ENCODE results near the gene EFCC1.

EFCC1 gene

GRCh38 chr3:129001101-129001805, at the start of gene EFCC1:
Gene EFCC1, plus strand, starts transcription at chr3:129001304. Its CDS starts 325 bp downstream, at chr3:129001629.
- Histone ChIP-seq H3K4me3 (ENCODE audit: low read length) (no peak within 1 kb of the TSS), H3K4me1 (ENCODE audit: control insufficient read depth, insufficient read depth, low read length) (peaks cover 30% of the 10 kb centered on the region), H3K9me3 (ENCODE audit: control insufficient read depth, low read length) (no peaks in the 10 kb centered on the region), H3K36me3 (ENCODE audit: control insufficient read depth, insufficient read depth, low read length) (no peaks in the 10 kb centered on the region), H3K9ac (ENCODE audit: low read length) (peak within 1 kb of the TSS; percentile 48), H3K27me3 (ENCODE audit: control insufficient read depth, insufficient read depth, low read length) (peaks cover 34% of the 10 kb centered on the region)

GRCh38 chr3:128956440-128956839, 44.7 kb upstream of the EFCC1 start:
- no peaks in the 10 kb centered on the region for H3K36me3 ChIP-seq (ENCODE audit: control insufficient read depth, insufficient read depth, low read length)
- H3K4me3 ChIP-seq (ENCODE audit: low read length): no peak overlapping the region
- H3K9ac ChIP-seq (ENCODE audit: low read length): no peak overlapping the region
- H3K27me3 ChIP-seq (ENCODE audit: control insufficient read depth, insufficient read depth, low read length): no peaks in the 10 kb centered on the region
- H3K9me3 ChIP-seq (ENCODE audit: control insufficient read depth, low read length): no peaks in the 10 kb centered on the region
- no peaks in the 10 kb centered on the region for H3K4me1 ChIP-seq (ENCODE audit: control insufficient read depth, insufficient read depth, low read length)

- no peaks in the 10 kb centered on the region for H3K36me3 ChIP-seq (ENCODE audit: control insufficient read depth, insufficient read depth, low read length)
- peaks cover 3% of the 10 kb centered on the region for H3K4me1 ChIP-seq (ENCODE audit: control insufficient read depth, insufficient read depth, low read length)
- H3K27me3 ChIP-seq (ENCODE audit: control insufficient read depth, insufficient read depth, low read length): no peaks in the 10 kb centered on the region
- no peaks in the 10 kb centered on the region for H3K9me3 ChIP-seq (ENCODE audit: control insufficient read depth, low read length)
- H3K4me3 ChIP-seq (ENCODE audit: low read length): no peak overlapping the region
- H3K9ac ChIP-seq (ENCODE audit: low read length): no peak overlapping the region
Measured at GRCh38 chr3:128965280-128965679, 35.8 kb upstream of the EFCC1 start.

- H3K9ac ChIP-seq (ENCODE audit: low read length): no peak overlapping the region
- peaks cover 4% of the 10 kb centered on the region for H3K4me1 ChIP-seq (ENCODE audit: control insufficient read depth, insufficient read depth, low read length)
- no peaks in the 10 kb centered on the region for H3K27me3 ChIP-seq (ENCODE audit: control insufficient read depth, insufficient read depth, low read length)
- no peaks in the 10 kb centered on the region for H3K9me3 ChIP-seq (ENCODE audit: control insufficient read depth, low read length)
- no peak overlapping the region for H3K4me3 ChIP-seq (ENCODE audit: low read length)
- H3K36me3 ChIP-seq (ENCODE audit: control insufficient read depth, insufficient read depth, low read length): no peaks in the 10 kb centered on the region
Measured at GRCh38 chr3:128965818-128966217, 35.3 kb upstream of the EFCC1 start.

GRCh38 chr3:128967748-128968355, 33.3 kb upstream of the EFCC1 start:
- Histone ChIP-seq H3K4me1 (ENCODE audit: control insufficient read depth, insufficient read depth, low read length) (peaks cover 4% of the 10 kb centered on the region), H3K27me3 (ENCODE audit: control insufficient read depth, insufficient read depth, low read length) (no peaks in the 10 kb centered on the region), H3K4me3 (ENCODE audit: low read length) (no peak overlapping the region), H3K36me3 (ENCODE audit: control insufficient read depth, insufficient read depth, low read length) (no peaks in the 10 kb centered on the region), H3K9me3 (ENCODE audit: control insufficient read depth, low read length) (no peaks in the 10 kb centered on the region), H3K9ac (ENCODE audit: low read length) (no peak overlapping the region)

GRCh38 chr3:128969993-128970739, 30.9 kb upstream of the EFCC1 start:
- Histone ChIP-seq H3K9me3 (ENCODE audit: control insufficient read depth, low read length) (no peaks in the 10 kb centered on the region), H3K36me3 (ENCODE audit: control insufficient read depth, insufficient read depth, low read length) (no peaks in the 10 kb centered on the region), H3K4me1 (ENCODE audit: control insufficient read depth, insufficient read depth, low read length) (peaks cover 4% of the 10 kb centered on the region), H3K9ac (ENCODE audit: low read length) (no peak overlapping the region), H3K4me3 (ENCODE audit: low read length) (no peak overlapping the region), H3K27me3 (ENCODE audit: control insufficient read depth, insufficient read depth, low read length) (no peaks in the 10 kb centered on the region)

- H3K9me3 ChIP-seq (ENCODE audit: control insufficient read depth, low read length): no peaks in the 10 kb centered on the region
- H3K36me3 ChIP-seq (ENCODE audit: control insufficient read depth, insufficient read depth, low read length): no peaks in the 10 kb centered on the region
- no peaks in the 10 kb centered on the region for H3K27me3 ChIP-seq (ENCODE audit: control insufficient read depth, insufficient read depth, low read length)
- no peak overlapping the region for H3K4me3 ChIP-seq (ENCODE audit: low read length)
- H3K4me1 ChIP-seq (ENCODE audit: control insufficient read depth, insufficient read depth, low read length): peaks cover 4% of the 10 kb centered on the region
- H3K9ac ChIP-seq (ENCODE audit: low read length): no peak overlapping the region
Measured at GRCh38 chr3:128970740-128971047, 30.4 kb upstream of the EFCC1 start.

- Histone ChIP-seq H3K9ac (ENCODE audit: low read length) (no peak overlapping the region), H3K27me3 (ENCODE audit: control insufficient read depth, insufficient read depth, low read length) (no peaks in the 10 kb centered on the region), H3K36me3 (ENCODE audit: control insufficient read depth, insufficient read depth, low read length) (no peaks in the 10 kb centered on the region), H3K9me3 (ENCODE audit: control insufficient read depth, low read length) (no peaks in the 10 kb centered on the region), H3K4me1 (ENCODE audit: control insufficient read depth, insufficient read depth, low read length) (peaks cover 4% of the 10 kb centered on the region), H3K4me3 (ENCODE audit: low read length) (no peak overlapping the region)
Measured at GRCh38 chr3:128971421-128972100, 29.5 kb upstream of the EFCC1 start.

- H3K4me3 ChIP-seq (ENCODE audit: low read length): no peak overlapping the region
- H3K9me3 ChIP-seq (ENCODE audit: control insufficient read depth, low read length): no peaks in the 10 kb centered on the region
- H3K36me3 ChIP-seq (ENCODE audit: control insufficient read depth, insufficient read depth, low read length): no peaks in the 10 kb centered on the region
- H3K4me1 ChIP-seq (ENCODE audit: control insufficient read depth, insufficient read depth, low read length): peaks cover 10% of the 10 kb centered on the region
- no peak overlapping the region for H3K9ac ChIP-seq (ENCODE audit: low read length)
- no peaks in the 10 kb centered on the region for H3K27me3 ChIP-seq (ENCODE audit: control insufficient read depth, insufficient read depth, low read length)
Measured at GRCh38 chr3:128973988-128974564, 27.0 kb upstream of the EFCC1 start.

GRCh38 chr3:128975276-128975675, 25.8 kb upstream of the EFCC1 start:
- Histone ChIP-seq H3K27me3 (ENCODE audit: control insufficient read depth, insufficient read depth, low read length) (no peaks in the 10 kb centered on the region), H3K4me3 (ENCODE audit: low read length) (no peak overlapping the region), H3K36me3 (ENCODE audit: control insufficient read depth, insufficient read depth, low read length) (no peaks in the 10 kb centered on the region), H3K9me3 (ENCODE audit: control insufficient read depth, low read length) (no peaks in the 10 kb centered on the region), H3K9ac (ENCODE audit: low read length) (no peak overlapping the region), H3K4me1 (ENCODE audit: control insufficient read depth, insufficient read depth, low read length) (peaks cover 7% of the 10 kb centered on the region)

GRCh38 chr3:128983293-128984069, 17.6 kb upstream of the EFCC1 start:
- no peaks in the 10 kb centered on the region for H3K27me3 ChIP-seq (ENCODE audit: control insufficient read depth, insufficient read depth, low read length)
- no peaks in the 10 kb centered on the region for H3K9me3 ChIP-seq (ENCODE audit: control insufficient read depth, low read length)
- no peak overlapping the region for H3K9ac ChIP-seq (ENCODE audit: low read length)
- H3K36me3 ChIP-seq (ENCODE audit: control insufficient read depth, insufficient read depth, low read length): no peaks in the 10 kb centered on the region
- no peaks in the 10 kb centered on the region for H3K4me1 ChIP-seq (ENCODE audit: control insufficient read depth, insufficient read depth, low read length)
- no peak overlapping the region for H3K4me3 ChIP-seq (ENCODE audit: low read length)

All from mucosa of stomach (tissue), 1 donor.